ENCODE results near the gene AMN1. TPM values are rescaled to one million over a fixed set of nuclear protein-coding genes. Genes with fewer than 3 reads are reported as not detected.

AMN1 gene
- total and polyA plus RNA-seq, 2 of the 13 experiments (the other 11 are each of a cell fraction or from before 2014, with no cell fraction given): 7.5 to 26.5 TPM

GRCh38 chr12:31773223-31773750 lies 44.5 kb upstream of the AMN1 start (continued):
- TF ChIP-seq ZNF142 (CRISPR knock-in tag; IDR thresholded peaks at IDR 0.05): no peak
- 0 out of 2 replicates have a peak, but pooled peaks have one; percentile 54 for TF ChIP-seq ZNF678 (CRISPR knock-in tag; IDR thresholded peaks at IDR 0.05)
- no peak for TF ChIP-seq GRHL1 (CRISPR knock-in tag; conservative IDR thresholded peaks at IDR 0.05)
- peak; percentile 76; the same call in 1 of the 2 replicates for TF ChIP-seq HIC2 (CRISPR knock-in tag; IDR thresholded peaks at IDR 0.05; ENCODE audit: low read depth)
- TF ChIP-seq TRIM24 (CRISPR knock-in tag; IDR thresholded peaks at IDR 0.05): no peak
- no peak for TF ChIP-seq PLRG1 (conservative IDR thresholded peaks at IDR 0.05)
- no peak for TF ChIP-seq MATR3 (CRISPR knock-in tag; IDR thresholded peaks at IDR 0.05)
- no peak for TF ChIP-seq CREB1 (IDR thresholded peaks at IDR 0.05)
- peak; percentile 81 for TF ChIP-seq CREB1 (CRISPR knock-in tag; IDR thresholded peaks at IDR 0.05)
- peak; percentile 51; the same call in 1 of the 2 replicates for TF ChIP-seq MLXIP (CRISPR knock-in tag; IDR thresholded peaks at IDR 0.05; ENCODE audit: borderline replicate concordance)
- TF ChIP-seq PAXIP1 (CRISPR knock-in tag; conservative IDR thresholded peaks at IDR 0.05): peak; percentile 99
- TF ChIP-seq GABPA (IDR thresholded peaks at IDR 0.05; ENCODE audit: low read depth, low read length): no peak
- peak; percentile 44; the same call in 1 of the 2 replicates for TF ChIP-seq GABPA (CRISPR knock-in tag; IDR thresholded peaks at IDR 0.05; ENCODE audit: low read depth)
- no peak for TF ChIP-seq ZC3H4 (CRISPR knock-in tag; IDR thresholded peaks at IDR 0.05; ENCODE audit: borderline replicate concordance)

Measured in HepG2 (cell line).